Ishikawa (cell line): ENCODE measurements around the gene CLDN9.

Experiments
- CEBPB ChIP-seq: IDR thresholded peaks from 2 replicates; pipeline ENCODE4 v1.6.1; 2012
- CREB1 ChIP-seq: IDR thresholded peaks from 2 replicates; pipeline ENCODE4 v1.6.1; 2012; ENCODE audit warnings: low read depth
- EGR1 ChIP-seq: IDR thresholded peaks from 2 replicates; pipeline ENCODE4 v1.6.1; 2012
- EP300 ChIP-seq: IDR thresholded peaks from 2 replicates; pipeline ENCODE4 v1.6.1; 2012; ENCODE audit warnings: borderline replicate concordance
- NFIC ChIP-seq: IDR thresholded peaks from 2 replicates; pipeline ENCODE4 v1.6.1; 2012
- RAD21 ChIP-seq: IDR thresholded peaks from 2 replicates; pipeline ENCODE4 v1.6.1; 2012; ENCODE audit warnings: low read depth
- TAF1 ChIP-seq: IDR thresholded peaks from 2 replicates; pipeline ENCODE4 v1.6.1; 2012; ENCODE audit warnings: low read depth, mild to moderate bottlenecking
- TCF12 ChIP-seq: IDR thresholded peaks from 2 replicates; pipeline ENCODE4 v1.6.1; 2012; ENCODE audit warnings: low read depth
- TEAD4 ChIP-seq: IDR thresholded peaks from 2 replicates; pipeline ENCODE4 v1.6.1; 2012
- YY1 ChIP-seq: IDR thresholded peaks from 2 replicates; pipeline ENCODE4 v1.6.1; 2012; ENCODE audit warnings: low read depth
- ZBTB7A ChIP-seq: IDR thresholded peaks from 2 replicates; pipeline ENCODE4 v1.6.1; 2012; ENCODE audit warnings: low read depth
- TF ChIP-seq, protein P1 (sequence below): IDR thresholded peaks from 2 replicates; pipeline ENCODE4 v1.6.1; 2012
- TF ChIP-seq, protein P2 (sequence below): IDR thresholded peaks from 2 replicates; pipeline ENCODE4 v1.6.1; 2012

DNA sequence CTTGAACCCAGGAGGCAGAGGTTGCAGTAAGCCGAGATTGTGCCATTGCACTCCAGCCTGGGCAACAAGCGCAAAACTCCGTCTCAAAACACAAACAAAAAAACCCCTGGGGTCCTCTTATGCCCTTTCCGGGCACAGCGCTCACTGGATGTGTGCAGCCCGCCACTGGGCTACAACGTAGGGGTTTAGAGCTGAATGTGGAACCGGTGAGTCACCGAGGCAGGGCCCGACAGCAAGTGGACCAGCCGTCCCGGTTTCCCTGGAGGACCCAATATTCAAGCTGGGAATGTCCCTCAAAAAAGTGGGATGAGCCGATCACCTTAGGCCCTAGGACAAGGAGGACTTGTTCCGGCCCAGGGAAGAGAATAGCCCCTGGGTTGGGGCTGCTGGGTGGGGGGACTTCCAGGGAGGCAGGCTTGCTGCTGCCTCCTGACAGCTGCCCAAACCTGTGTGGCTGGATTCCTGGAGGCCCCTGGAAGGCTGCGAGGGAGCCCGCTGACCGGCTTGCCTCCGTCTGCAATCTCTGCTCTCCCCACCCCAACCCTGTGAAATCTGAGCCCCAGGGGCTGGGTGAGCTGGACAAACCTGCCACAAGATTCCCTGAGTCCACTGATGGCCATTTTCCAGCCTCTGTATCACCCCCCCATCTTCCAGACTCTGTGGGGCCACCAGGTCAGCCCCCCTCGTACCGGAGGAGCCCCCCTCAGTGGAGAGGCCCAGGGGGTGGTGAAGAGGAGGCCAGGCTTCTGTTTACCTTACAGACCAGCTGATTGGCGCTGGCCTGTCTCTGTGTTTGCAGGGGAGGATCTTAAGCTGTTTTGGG, 2.9 kb upstream of the CLDN9 start:
- peak; percentile 97 for TF ChIP-seq ZBTB7A
- TF ChIP-seq CEBPB, result peak; percentile 35; the same call in 1 of the 2 replicates
- TF ChIP-seq RAD21, result no peak
- TF ChIP-seq, protein P1, sequence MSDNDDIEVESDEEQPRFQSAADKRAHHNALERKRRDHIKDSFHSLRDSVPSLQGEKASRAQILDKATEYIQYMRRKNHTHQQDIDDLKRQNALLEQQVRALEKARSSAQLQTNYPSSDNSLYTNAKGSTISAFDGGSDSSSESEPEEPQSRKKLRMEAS, result peak; percentile 73
- peak; percentile 86 for TF ChIP-seq NFIC
- peak; percentile 89 for TF ChIP-seq EP300
- TF ChIP-seq, protein P2, sequence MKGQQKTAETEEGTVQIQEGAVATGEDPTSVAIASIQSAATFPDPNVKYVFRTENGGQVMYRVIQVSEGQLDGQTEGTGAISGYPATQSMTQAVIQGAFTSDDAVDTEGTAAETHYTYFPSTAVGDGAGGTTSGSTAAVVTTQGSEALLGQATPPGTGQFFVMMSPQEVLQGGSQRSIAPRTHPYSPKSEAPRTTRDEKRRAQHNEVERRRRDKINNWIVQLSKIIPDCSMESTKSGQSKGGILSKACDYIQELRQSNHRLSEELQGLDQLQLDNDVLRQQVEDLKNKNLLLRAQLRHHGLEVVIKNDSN, result peak; percentile 27; the same call in 1 of the 2 replicates
- peak; percentile 95 for TF ChIP-seq TCF12
- no peak; the same call in 1 of the 2 replicates for TF ChIP-seq EGR1
- TF ChIP-seq TAF1, result 0 out of 2 replicates have a peak, but pooled peaks have one; percentile 23
- TF ChIP-seq YY1, result peak; percentile 67
- 0 out of 2 replicates have a peak, but pooled peaks have one; percentile 17 for TF ChIP-seq CREB1
- peak; percentile 96 for TF ChIP-seq TEAD4
